ENCODE measurements around the gene INKA2.

Gene INKA2

DNA sequence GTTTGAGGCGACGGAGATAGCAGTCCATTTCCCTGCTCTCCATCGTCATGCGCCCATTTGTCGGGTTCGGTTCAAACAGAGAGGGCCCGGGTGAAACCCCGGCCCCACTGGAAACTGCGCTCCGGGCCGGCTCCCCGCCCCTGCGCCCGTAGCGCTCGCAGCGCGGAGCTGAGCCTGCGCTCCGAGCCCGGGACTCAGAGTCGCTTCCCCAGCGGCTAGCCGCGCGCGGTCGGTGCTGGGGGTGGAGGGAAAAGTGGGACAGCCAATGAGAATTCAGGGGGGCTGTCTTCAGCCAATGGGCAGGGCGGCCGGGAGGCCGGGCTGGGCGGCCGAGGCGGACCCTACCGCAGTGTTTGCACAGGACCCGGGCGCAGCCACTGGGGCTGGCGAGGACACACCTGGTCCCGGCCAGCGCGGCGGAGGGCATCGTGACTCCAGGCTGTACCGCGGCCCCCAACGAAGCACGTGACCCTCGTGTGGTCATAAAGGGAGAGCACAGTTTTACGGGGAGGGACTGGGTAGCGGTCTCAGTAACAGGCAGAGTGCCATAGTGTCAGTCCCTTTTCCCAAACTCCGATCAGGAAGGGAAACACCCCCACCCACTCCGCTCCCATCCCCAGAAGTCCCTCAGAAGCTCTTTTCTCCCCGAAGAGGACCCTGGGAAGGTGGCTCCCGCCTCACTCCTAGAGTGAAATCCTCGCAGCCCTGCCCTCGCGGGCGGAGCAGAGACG is at the start of gene INKA2:
Gene INKA2 (minus strand): TSS at position 202 of the 731 bp plus-strand sequence. CDS start 153 bp downstream, at position 49.
- Histone ChIP-seq H3K4me1 (ENCODE audit: insufficient read depth, low read length) (peaks cover 22% of the 10 kb centered on the region), H3K9me3 (ENCODE audit: low read length) (no peaks in the 10 kb centered on the region), H3K36me3 (ENCODE audit: insufficient read depth, low read length) (peaks cover 4% of the 10 kb centered on the region), H3K9ac (ENCODE audit: low read length) (peak within 1 kb of the TSS; percentile 65), H3K4me3 (ENCODE audit: low read depth in 1 of 2, low read length in 2 of 2) (peak within 1 kb of the TSS; percentile 86 to 97), H3K27ac (ENCODE audit: low read depth, low read length) (peak within 1 kb of the TSS; percentile 82), H3K27me3 (ENCODE audit: control insufficient read depth in 1 of 2, insufficient read depth in 2 of 2, low read length in 2 of 2) (no peaks in the 10 kb centered on the region)

DNA sequence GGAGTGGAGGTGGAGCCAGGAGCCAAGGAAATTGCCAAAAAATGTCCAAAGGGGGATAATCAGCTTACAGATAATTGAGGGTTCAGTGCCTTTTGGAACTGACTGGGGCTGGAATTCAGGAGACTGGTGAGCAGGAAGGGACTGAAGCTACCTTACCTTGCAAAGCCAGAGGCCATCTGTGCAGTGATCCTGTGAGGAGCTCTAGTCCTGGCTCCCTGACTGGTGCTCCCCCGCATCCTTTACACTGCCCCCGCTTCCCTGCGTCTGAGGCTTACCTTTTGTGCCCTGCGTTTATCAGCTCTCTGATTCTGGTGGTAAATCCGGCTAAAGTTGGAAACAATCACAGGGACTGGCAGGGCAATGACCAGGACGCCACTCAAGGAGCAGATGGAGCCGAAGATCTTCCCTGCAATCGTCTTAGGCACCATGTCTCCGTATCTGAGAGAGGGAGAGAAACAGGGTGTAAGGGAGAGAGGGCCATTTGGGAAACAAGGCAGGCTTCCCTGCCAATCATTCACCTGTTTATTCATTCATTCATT is 47.5 kb upstream of the INKA2 start:
- H3K27ac ChIP-seq (ENCODE audit: low read depth, low read length) = no peak overlapping the region
- H3K9ac ChIP-seq (ENCODE audit: low read length) = no peak overlapping the region
- no peaks in the 10 kb centered on the region for H3K9me3 ChIP-seq (ENCODE audit: low read length)
- no peaks in the 10 kb centered on the region for H3K27me3 ChIP-seq (ENCODE audit: control insufficient read depth in 1 of 2, insufficient read depth in 2 of 2, low read length in 2 of 2)
- no peaks in the 10 kb centered on the region for H3K4me1 ChIP-seq (ENCODE audit: insufficient read depth, low read length)
- H3K36me3 ChIP-seq (ENCODE audit: insufficient read depth, low read length) = no peaks in the 10 kb centered on the region
- no peak overlapping the region for H3K4me3 ChIP-seq (ENCODE audit: low read depth in 1 of 2, low read length in 2 of 2)

DNA sequence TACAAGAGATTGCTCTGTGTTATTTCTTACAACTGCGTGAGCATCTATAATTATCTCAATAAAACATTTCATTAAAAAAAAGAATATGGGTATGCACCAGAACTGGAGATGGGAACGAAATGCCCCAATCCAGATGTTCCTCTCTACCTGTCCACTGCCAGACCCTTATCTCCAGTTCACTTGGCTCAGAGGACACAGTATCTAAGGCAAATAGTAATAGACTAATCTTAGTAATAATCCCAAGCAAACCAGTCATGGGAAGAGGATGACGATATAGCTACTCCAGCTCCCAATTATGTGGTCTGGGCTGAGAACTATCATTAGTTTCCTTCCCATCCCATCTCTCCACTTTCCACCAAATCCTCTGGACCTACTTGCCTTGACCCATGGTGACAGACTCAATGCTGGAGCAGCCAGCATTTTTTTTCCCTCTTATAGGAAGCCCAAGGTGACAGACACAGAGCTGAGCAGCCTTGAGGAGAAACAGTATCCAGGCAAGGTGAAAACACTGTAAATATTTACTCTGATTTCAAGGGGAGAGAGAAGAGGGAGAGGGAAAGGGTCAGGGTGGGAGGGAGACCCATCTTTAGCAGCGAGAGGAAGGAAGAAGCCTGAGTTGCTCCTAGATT is 45.2 kb upstream of the INKA2 start:
- no peak overlapping the region for H3K9ac ChIP-seq (ENCODE audit: low read length)
- no peaks in the 10 kb centered on the region for H3K27me3 ChIP-seq (ENCODE audit: control insufficient read depth in 1 of 2, insufficient read depth in 2 of 2, low read length in 2 of 2)
- H3K27ac ChIP-seq (ENCODE audit: low read depth, low read length) = no peak overlapping the region
- no peaks in the 10 kb centered on the region for H3K9me3 ChIP-seq (ENCODE audit: low read length)
- H3K4me3 ChIP-seq (ENCODE audit: low read depth in 1 of 2, low read length in 2 of 2) = no peak overlapping the region
- no peaks in the 10 kb centered on the region for H3K4me1 ChIP-seq (ENCODE audit: insufficient read depth, low read length)
- H3K36me3 ChIP-seq (ENCODE audit: insufficient read depth, low read length) = no peaks in the 10 kb centered on the region

DNA sequence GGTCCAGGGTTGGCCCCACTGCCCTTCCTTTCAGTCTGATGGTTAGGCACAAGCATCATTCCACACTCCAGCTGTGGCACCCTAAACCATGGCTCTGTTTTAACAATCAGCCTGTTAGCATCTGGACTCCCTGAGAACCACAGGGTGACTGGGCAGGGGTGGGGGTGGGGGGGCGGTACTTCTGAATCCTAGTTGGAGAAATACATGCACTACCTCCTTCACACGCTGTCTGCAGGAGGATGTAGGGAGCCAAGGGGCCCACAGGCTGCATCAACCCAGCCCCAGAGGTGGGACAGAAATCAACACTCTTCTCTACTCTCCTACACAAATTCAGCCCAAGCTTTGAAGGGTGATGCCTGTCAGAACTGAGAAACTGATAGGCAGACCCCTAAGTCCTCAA is 40.4 kb upstream of the INKA2 start:
- Histone ChIP-seq H3K27me3 (ENCODE audit: control insufficient read depth in 1 of 2, insufficient read depth in 2 of 2, low read length in 2 of 2) (no peaks in the 10 kb centered on the region), H3K4me1 (ENCODE audit: insufficient read depth, low read length) (no peaks in the 10 kb centered on the region), H3K27ac (ENCODE audit: low read depth, low read length) (no peak overlapping the region), H3K9me3 (ENCODE audit: low read length) (no peaks in the 10 kb centered on the region), H3K9ac (ENCODE audit: low read length) (no peak overlapping the region), H3K4me3 (ENCODE audit: low read depth in 1 of 2, low read length in 2 of 2) (no peak overlapping the region), H3K36me3 (ENCODE audit: insufficient read depth, low read length) (no peaks in the 10 kb centered on the region)

DNA sequence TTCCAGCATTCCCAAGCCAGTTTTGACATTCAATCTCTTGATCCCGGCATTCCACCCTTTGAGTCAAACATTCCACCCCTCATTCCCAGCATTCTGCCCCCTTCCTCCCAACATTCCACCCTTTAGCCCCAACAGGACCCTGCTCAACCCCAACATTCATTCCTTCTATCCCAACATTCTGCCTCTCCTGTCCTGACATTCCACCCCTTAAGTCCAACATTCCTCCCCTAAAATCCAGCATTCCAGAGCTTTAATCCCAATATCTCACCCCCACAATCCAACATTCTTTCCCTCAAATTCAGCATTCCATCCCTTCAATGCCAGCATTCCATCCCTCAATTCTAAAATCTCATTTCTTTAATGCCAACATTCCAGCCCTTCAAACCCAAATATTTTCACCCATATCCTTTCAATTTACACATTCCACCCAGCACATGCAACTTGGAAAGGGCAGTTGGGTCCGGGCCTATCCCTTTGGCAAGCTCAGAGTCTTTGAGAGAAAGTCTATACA is 39.4 kb upstream of the INKA2 start:
- Histone ChIP-seq H3K4me1 (ENCODE audit: insufficient read depth, low read length) (no peaks in the 10 kb centered on the region), H3K36me3 (ENCODE audit: insufficient read depth, low read length) (no peaks in the 10 kb centered on the region), H3K27ac (ENCODE audit: low read depth, low read length) (no peak overlapping the region), H3K27me3 (ENCODE audit: control insufficient read depth in 1 of 2, insufficient read depth in 2 of 2, low read length in 2 of 2) (no peaks in the 10 kb centered on the region), H3K9ac (ENCODE audit: low read length) (no peak overlapping the region), H3K9me3 (ENCODE audit: low read length) (no peaks in the 10 kb centered on the region), H3K4me3 (ENCODE audit: low read depth in 1 of 2, low read length in 2 of 2) (no peak overlapping the region)

DNA sequence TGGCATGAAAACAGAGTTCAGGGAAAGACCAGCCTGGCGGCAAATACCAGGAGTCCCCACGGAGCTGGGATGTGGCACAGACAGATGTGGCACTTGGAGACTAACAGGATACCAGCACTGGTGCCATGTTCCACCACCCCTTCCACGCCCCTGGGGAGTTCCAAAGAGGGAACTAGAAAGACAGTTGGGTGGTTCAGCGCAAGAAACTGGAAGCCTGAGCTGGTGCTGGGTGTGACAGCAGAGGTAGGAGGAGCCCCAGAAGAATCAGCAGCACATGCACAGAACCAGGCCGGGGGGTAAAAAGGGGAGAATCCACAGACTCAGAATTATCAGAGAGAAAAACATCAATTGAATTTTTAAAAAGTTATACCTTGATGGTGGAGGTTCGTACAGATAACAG is 38.9 kb upstream of the INKA2 start:
- H3K27ac ChIP-seq (ENCODE audit: low read depth, low read length) = no peak overlapping the region
- no peak overlapping the region for H3K4me3 ChIP-seq (ENCODE audit: low read depth in 1 of 2, low read length in 2 of 2)
- no peaks in the 10 kb centered on the region for H3K9me3 ChIP-seq (ENCODE audit: low read length)
- no peaks in the 10 kb centered on the region for H3K27me3 ChIP-seq (ENCODE audit: control insufficient read depth in 1 of 2, insufficient read depth in 2 of 2, low read length in 2 of 2)
- no peak overlapping the region for H3K9ac ChIP-seq (ENCODE audit: low read length)
- H3K4me1 ChIP-seq (ENCODE audit: insufficient read depth, low read length) = no peaks in the 10 kb centered on the region
- no peaks in the 10 kb centered on the region for H3K36me3 ChIP-seq (ENCODE audit: insufficient read depth, low read length)

DNA sequence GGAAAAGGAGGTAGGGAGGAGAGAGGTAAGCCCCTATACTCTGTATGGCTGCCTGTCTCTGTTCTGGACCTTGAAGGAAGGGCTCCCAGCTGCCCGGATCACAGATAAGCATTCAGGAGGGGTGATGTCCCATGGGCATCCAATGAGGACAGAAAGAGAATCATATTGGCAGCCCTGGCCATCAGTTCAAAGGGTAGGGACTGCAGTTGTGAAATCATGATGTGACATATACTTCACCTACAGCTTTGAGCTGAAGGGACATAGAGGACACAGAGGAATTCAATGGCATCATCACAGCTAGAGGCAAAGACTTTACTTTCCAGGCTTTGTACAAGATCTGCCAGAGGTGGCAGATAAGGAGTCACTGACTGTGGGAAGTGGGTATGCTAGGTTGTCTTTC is 38.1 kb upstream of the INKA2 start:
- no peaks in the 10 kb centered on the region for H3K27me3 ChIP-seq (ENCODE audit: control insufficient read depth in 1 of 2, insufficient read depth in 2 of 2, low read length in 2 of 2)
- no peaks in the 10 kb centered on the region for H3K36me3 ChIP-seq (ENCODE audit: insufficient read depth, low read length)
- no peak overlapping the region for H3K4me3 ChIP-seq (ENCODE audit: low read depth in 1 of 2, low read length in 2 of 2)
- H3K27ac ChIP-seq (ENCODE audit: low read depth, low read length) = no peak overlapping the region
- H3K9ac ChIP-seq (ENCODE audit: low read length) = no peak overlapping the region
- no peaks in the 10 kb centered on the region for H3K4me1 ChIP-seq (ENCODE audit: insufficient read depth, low read length)
- no peaks in the 10 kb centered on the region for H3K9me3 ChIP-seq (ENCODE audit: low read length)

DNA sequence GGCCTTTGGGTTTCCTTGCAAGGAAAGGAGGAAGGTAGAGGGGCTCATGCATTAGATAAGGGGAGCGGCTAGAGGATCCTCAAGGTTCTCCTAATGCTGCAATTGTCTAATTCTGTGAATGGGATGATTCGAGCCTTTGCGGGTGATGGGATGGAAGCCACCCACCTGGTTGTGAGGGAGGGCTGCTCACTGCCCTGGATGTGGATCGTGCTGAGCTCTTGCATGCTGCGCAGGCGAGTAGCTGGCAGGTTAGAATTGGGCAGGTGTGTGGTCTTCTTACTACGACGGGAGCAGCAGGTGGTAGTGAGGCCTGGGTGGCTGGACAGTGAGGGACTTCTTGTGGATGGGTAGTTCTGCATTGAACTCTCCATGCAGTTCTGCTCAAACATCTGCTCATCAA is 37.7 kb upstream of the INKA2 start:
- H3K4me1 ChIP-seq (ENCODE audit: insufficient read depth, low read length) = no peaks in the 10 kb centered on the region
- no peaks in the 10 kb centered on the region for H3K27me3 ChIP-seq (ENCODE audit: control insufficient read depth in 1 of 2, insufficient read depth in 2 of 2, low read length in 2 of 2)
- no peaks in the 10 kb centered on the region for H3K36me3 ChIP-seq (ENCODE audit: insufficient read depth, low read length)
- no peak overlapping the region for H3K9ac ChIP-seq (ENCODE audit: low read length)
- H3K27ac ChIP-seq (ENCODE audit: low read depth, low read length) = no peak overlapping the region
- no peaks in the 10 kb centered on the region for H3K9me3 ChIP-seq (ENCODE audit: low read length)
- H3K4me3 ChIP-seq (ENCODE audit: low read depth in 1 of 2, low read length in 2 of 2) = no peak overlapping the region

DNA sequence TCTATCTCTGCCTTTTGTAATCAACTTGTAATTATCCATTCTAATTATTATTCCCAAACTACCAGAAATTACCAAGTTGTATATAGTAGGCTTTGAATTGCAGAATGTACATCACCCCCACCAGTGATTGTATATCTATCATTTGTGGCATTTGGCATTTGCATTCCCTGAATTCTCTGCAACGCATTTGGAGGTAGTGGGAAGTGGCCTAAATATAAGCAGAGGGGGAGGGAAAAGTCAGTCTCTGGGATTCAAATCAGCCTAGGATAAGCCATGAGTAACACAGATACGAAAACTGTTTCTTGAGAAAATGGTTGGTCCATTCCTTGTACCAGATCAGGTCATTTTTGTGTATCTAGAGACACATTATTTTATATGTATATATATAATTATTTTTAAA is 37.2 kb upstream of the INKA2 start:
- Histone ChIP-seq H3K4me3 (ENCODE audit: low read depth in 1 of 2, low read length in 2 of 2) (no peak overlapping the region), H3K4me1 (ENCODE audit: insufficient read depth, low read length) (no peaks in the 10 kb centered on the region)

DNA sequence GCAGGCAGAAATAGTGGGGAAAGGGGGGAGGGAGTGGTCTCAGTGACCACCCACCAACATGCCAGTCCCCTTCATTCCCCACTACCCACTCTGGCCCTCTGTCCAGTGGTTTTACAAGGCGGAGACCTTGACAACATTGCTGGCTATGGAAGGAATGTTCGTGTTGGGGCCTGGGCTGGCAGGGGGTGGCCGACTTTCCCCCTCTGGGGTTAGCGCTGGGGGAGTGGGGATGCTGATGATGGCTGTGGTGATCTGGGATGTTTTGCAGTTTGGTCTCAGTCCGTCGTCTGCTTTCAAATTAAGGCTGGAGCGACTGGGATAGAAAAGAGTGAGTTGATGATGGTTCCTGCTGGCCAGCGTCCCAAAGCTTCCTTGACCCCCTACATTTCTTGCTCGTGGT is 36.8 kb upstream of the INKA2 start:
- Histone ChIP-seq H3K27me3 (ENCODE audit: control insufficient read depth in 1 of 2, insufficient read depth in 2 of 2, low read length in 2 of 2) (no peaks in the 10 kb centered on the region), H3K4me1 (ENCODE audit: insufficient read depth, low read length) (no peaks in the 10 kb centered on the region), H3K4me3 (ENCODE audit: low read depth in 1 of 2, low read length in 2 of 2) (no peak overlapping the region), H3K9ac (ENCODE audit: low read length) (no peak overlapping the region), H3K9me3 (ENCODE audit: low read length) (no peaks in the 10 kb centered on the region), H3K36me3 (ENCODE audit: insufficient read depth, low read length) (no peaks in the 10 kb centered on the region), H3K27ac (ENCODE audit: low read depth, low read length) (no peak overlapping the region)

More for the DNA sequence above, 37.2 kb upstream of the INKA2 start:
- no peaks in the 10 kb centered on the region for H3K36me3 ChIP-seq (ENCODE audit: insufficient read depth, low read length)
- no peak overlapping the region for H3K9ac ChIP-seq (ENCODE audit: low read length)
- no peaks in the 10 kb centered on the region for H3K27me3 ChIP-seq (ENCODE audit: control insufficient read depth in 1 of 2, insufficient read depth in 2 of 2, low read length in 2 of 2)
- H3K27ac ChIP-seq (ENCODE audit: low read depth, low read length) = no peak overlapping the region
- H3K9me3 ChIP-seq (ENCODE audit: low read length) = no peaks in the 10 kb centered on the region

DNA sequence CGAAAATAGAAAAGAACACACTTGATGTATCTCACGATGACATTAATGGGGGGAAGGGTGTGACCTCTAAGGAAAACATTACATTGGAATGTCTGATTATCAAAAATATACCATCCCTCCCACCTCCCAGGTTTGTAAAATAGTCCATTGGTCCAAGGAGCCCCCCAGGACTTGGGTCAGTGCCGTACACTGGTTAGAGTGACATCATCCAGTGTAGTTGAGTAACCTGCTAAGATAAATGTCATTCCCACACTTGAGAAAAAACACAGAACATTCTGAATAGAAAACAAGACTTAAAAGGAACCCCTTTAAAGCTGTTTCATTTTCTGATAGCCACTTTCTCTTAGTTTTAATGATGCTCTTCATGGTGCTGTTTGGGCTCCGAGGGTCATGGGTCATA is 31.7 kb upstream of the INKA2 start:
- no peaks in the 10 kb centered on the region for H3K27me3 ChIP-seq (ENCODE audit: control insufficient read depth in 1 of 2, insufficient read depth in 2 of 2, low read length in 2 of 2)
- H3K36me3 ChIP-seq (ENCODE audit: insufficient read depth, low read length) = peaks cover 17% of the 10 kb centered on the region
- no peak overlapping the region for H3K4me3 ChIP-seq (ENCODE audit: low read depth in 1 of 2, low read length in 2 of 2)
- H3K27ac ChIP-seq (ENCODE audit: low read depth, low read length) = no peak overlapping the region
- no peaks in the 10 kb centered on the region for H3K9me3 ChIP-seq (ENCODE audit: low read length)
- no peaks in the 10 kb centered on the region for H3K4me1 ChIP-seq (ENCODE audit: insufficient read depth, low read length)
- H3K9ac ChIP-seq (ENCODE audit: low read length) = no peak overlapping the region

Measured in muscle layer of colon (tissue), 2 donors.